HEK293 (cell line): ENCODE data around the gene ACTR1A.

Source experiments
- AEBP2 ChIP-seq: fragments of 450-650 bp; formaldehyde crosslinking; IDR thresholded peaks from 2 replicates; pipeline ENCODE4 v1.5.1; 2016; ENCODE audit warnings: missing biosample characterization, missing genetic modification characterization, borderline replicate concordance
- ATF2 ChIP-seq: fragments of 450-650 bp; formaldehyde crosslinking; IDR thresholded peaks from 2 replicates; pipeline ENCODE4 v1.5.1; 2016; ENCODE audit warnings: missing biosample characterization, missing genetic modification characterization, low read depth
- BCL11B ChIP-seq: fragments of 450-650 bp; formaldehyde crosslinking; IDR thresholded peaks from 2 replicates; pipeline ENCODE4 v1.5.1; 2016; ENCODE audit warnings: low read depth, missing biosample characterization, missing genetic modification characterization
- GFI1B ChIP-seq: fragments of 450-650 bp; formaldehyde crosslinking; IDR thresholded peaks from 2 replicates; pipeline ENCODE4 v1.5.1; 2016; ENCODE audit warnings: missing biosample characterization, missing genetic modification characterization
- GLI4 ChIP-seq: fragments of 450-650 bp; formaldehyde crosslinking; IDR thresholded peaks from 2 replicates; pipeline ENCODE4 v1.5.1; 2016; ENCODE audit warnings: missing biosample characterization, missing genetic modification characterization
- HOXA7 ChIP-seq: sonication (generic); formaldehyde crosslinking; IDR thresholded peaks from 2 replicates; pipeline ENCODE4 v1.8.1; 2022; ENCODE audit warnings: missing genetic modification reagents, borderline replicate concordance
- KLF16 ChIP-seq: fragments of 450-650 bp; formaldehyde crosslinking; IDR thresholded peaks from 2 replicates; pipeline ENCODE4 v1.5.1; 2017; ENCODE audit warnings: missing biosample characterization, missing genetic modification characterization
- KLF17 ChIP-seq: fragments of 450-650 bp; formaldehyde crosslinking; IDR thresholded peaks from 2 replicates; pipeline ENCODE4 v1.5.1; 2016; ENCODE audit warnings: missing biosample characterization, missing genetic modification characterization
- MYNN ChIP-seq: fragments of 450-650 bp; formaldehyde crosslinking; IDR thresholded peaks from 2 replicates; pipeline ENCODE4 v1.5.1; 2016; ENCODE audit warnings: missing biosample characterization, missing genetic modification characterization, borderline replicate concordance
- SALL2 ChIP-seq: fragments of 450-650 bp; formaldehyde crosslinking; IDR thresholded peaks from 2 replicates; pipeline ENCODE4 v1.5.0; 2017; ENCODE audit warnings: missing biosample characterization, mild to moderate bottlenecking, missing genetic modification characterization, borderline replicate concordance
- YY1 ChIP-seq: fragments of 450-650 bp; formaldehyde crosslinking; IDR thresholded peaks from 2 replicates; pipeline ENCODE4 v1.5.1; 2018; ENCODE audit warnings: missing biosample characterization, missing genetic modification characterization
- ZBTB17 ChIP-seq: fragments of 450-650 bp; formaldehyde crosslinking; IDR thresholded peaks from 2 replicates; pipeline ENCODE4 v1.5.1; 2016; ENCODE audit warnings: missing biosample characterization, missing genetic modification characterization
- ZBTB6 ChIP-seq: fragments of 450-650 bp; formaldehyde crosslinking; IDR thresholded peaks from 2 replicates; pipeline ENCODE4 v1.5.1; 2017; ENCODE audit warnings: missing biosample characterization, missing genetic modification characterization
- ZBTB8A ChIP-seq: fragments of 450-650 bp; formaldehyde crosslinking; IDR thresholded peaks from 2 replicates; pipeline ENCODE4 v1.5.1; 2016; ENCODE audit warnings: missing biosample characterization, missing genetic modification characterization
- ZFHX2 ChIP-seq: fragments of 450-650 bp; formaldehyde crosslinking; conservative IDR thresholded peaks from 2 replicates; pipeline ENCODE4 v1.5.1; 2016; ENCODE audit warnings: missing biosample characterization, missing genetic modification characterization
- ZFP41 ChIP-seq: fragments of 450-650 bp; formaldehyde crosslinking; IDR thresholded peaks from 2 replicates; pipeline ENCODE4 v1.5.1; 2016; ENCODE audit warnings: missing biosample characterization, missing genetic modification characterization, borderline replicate concordance
- ZNF155 ChIP-seq: fragments of 450-650 bp; formaldehyde crosslinking; IDR thresholded peaks from 2 replicates; pipeline ENCODE4 v1.5.1; 2016; ENCODE audit warnings: missing biosample characterization, missing genetic modification characterization
- ZNF175 ChIP-seq: fragments of 450-650 bp; formaldehyde crosslinking; IDR thresholded peaks from 2 replicates; pipeline ENCODE4 v1.5.1; 2016; ENCODE audit warnings: missing biosample characterization, missing genetic modification characterization
- ZNF184 ChIP-seq: fragments of 450-650 bp; IDR thresholded peaks from 2 replicates; pipeline ENCODE4 v1.5.1; 2018; ENCODE audit warnings: missing biosample characterization, mild to moderate bottlenecking, missing genetic modification characterization
- ZNF202 ChIP-seq: fragments of 450-650 bp; formaldehyde crosslinking; IDR thresholded peaks from 2 replicates; pipeline ENCODE4 v1.5.1; 2016; ENCODE audit warnings: missing biosample characterization, missing genetic modification characterization, borderline replicate concordance
- ZNF221 ChIP-seq: fragments of 450-650 bp; formaldehyde crosslinking; IDR thresholded peaks from 2 replicates; pipeline ENCODE4 v1.5.1; 2017; ENCODE audit warnings: missing biosample characterization, missing genetic modification characterization, borderline replicate concordance
- ZNF335 ChIP-seq: fragments of 450-650 bp; formaldehyde crosslinking; conservative IDR thresholded peaks from 2 replicates; pipeline ENCODE4 v1.5.1; 2016; ENCODE audit warnings: missing biosample characterization, missing genetic modification characterization
- ZNF391 ChIP-seq: fragments of 450-650 bp; formaldehyde crosslinking; IDR thresholded peaks from 2 replicates; pipeline ENCODE4 v1.5.1; 2016; ENCODE audit warnings: low read depth, missing biosample characterization, missing genetic modification characterization, borderline replicate concordance
- ZNF404 ChIP-seq: fragments of 450-650 bp; formaldehyde crosslinking; IDR thresholded peaks from 2 replicates; pipeline ENCODE4 v1.5.1; 2017; ENCODE audit warnings: missing biosample characterization, missing genetic modification characterization
- ZNF423 ChIP-seq: fragments of 450-650 bp; formaldehyde crosslinking; IDR thresholded peaks from 2 replicates; pipeline ENCODE4 v1.5.1; 2016; ENCODE audit warnings: missing biosample characterization, missing genetic modification characterization
- ZNF488 ChIP-seq: fragments of 450-650 bp; formaldehyde crosslinking; IDR thresholded peaks from 2 replicates; pipeline ENCODE4 v1.5.1; 2016; ENCODE audit warnings: missing biosample characterization, missing genetic modification characterization
- ZNF513 ChIP-seq: fragments of 450-650 bp; IDR thresholded peaks from 2 replicates; pipeline ENCODE4 v1.5.1; 2018; ENCODE audit warnings: missing biosample characterization, missing genetic modification characterization
- ZNF560 ChIP-seq: fragments of 450-650 bp; formaldehyde crosslinking; IDR thresholded peaks from 2 replicates; pipeline ENCODE4 v1.5.1; 2017; ENCODE audit warnings: missing biosample characterization, missing genetic modification characterization, borderline replicate concordance
- ZNF571 ChIP-seq: fragments of 450-650 bp; formaldehyde crosslinking; IDR thresholded peaks from 2 replicates; pipeline ENCODE4 v1.5.0; 2017; ENCODE audit warnings: missing biosample characterization, missing genetic modification characterization
- ZNF621 ChIP-seq: fragments of 450-650 bp; formaldehyde crosslinking; IDR thresholded peaks from 2 replicates; pipeline ENCODE4 v1.5.1; 2017; ENCODE audit warnings: missing biosample characterization, missing genetic modification characterization
- ZSCAN30 ChIP-seq: fragments of 450-650 bp; IDR thresholded peaks from 2 replicates; pipeline ENCODE4 v1.5.1; 2018; ENCODE audit warnings: missing biosample characterization, mild to moderate bottlenecking, missing genetic modification characterization, moderate library complexity

Gene ACTR1A

GRCh38 chr10:102504179-102504975 is 1.9 kb upstream of the ACTR1A start (continued):
- no peak for TF ChIP-seq GFI1B (tag by site-specific recombination)
- no peak for TF ChIP-seq AEBP2 (tag by site-specific recombination)
- no peak for TF ChIP-seq YY1 (tag by site-specific recombination)
- TF ChIP-seq ZNF560 (tag by site-specific recombination), result no peak
- TF ChIP-seq ZNF513 (tag by site-specific recombination), result no peak
- peak; percentile 48 for TF ChIP-seq ZBTB8A (tag by site-specific recombination)
- no peak for TF ChIP-seq ZNF621
- TF ChIP-seq ZFHX2 (tag by site-specific recombination), result peak; percentile 100
- no peak for TF ChIP-seq ZNF175 (tag by site-specific recombination)
- TF ChIP-seq KLF16 (tag by site-specific recombination), result peak; percentile 69; the same call in 1 of the 2 replicates
- peak; percentile 89 for TF ChIP-seq ZNF391 (tag by site-specific recombination)
- no peak for TF ChIP-seq ZNF155 (tag by site-specific recombination)
- TF ChIP-seq ZNF404, result no peak
- 0 out of 2 replicates have a peak, but pooled peaks have one; percentile 10 for TF ChIP-seq ZSCAN30
- TF ChIP-seq SALL2 (tag by site-specific recombination), result no peak
- TF ChIP-seq ZBTB6 (tag by site-specific recombination), result no peak
- TF ChIP-seq ZNF202 (tag by site-specific recombination), result no peak
- TF ChIP-seq ZNF571, result no peak
- no peak for TF ChIP-seq MYNN (tag by site-specific recombination)
- peak; percentile 47; the same call in 1 of the 2 replicates for TF ChIP-seq BCL11B (tag by site-specific recombination)
- TF ChIP-seq ZFP41 (tag by site-specific recombination), result no peak
- TF ChIP-seq ZNF488, result no peak
- TF ChIP-seq KLF17 (tag by site-specific recombination), result peak; percentile 78; the same call in 1 of the 2 replicates
- TF ChIP-seq ZNF335 (tag by site-specific recombination), result peak; percentile 93
- no peak for TF ChIP-seq ZNF184 (tag by site-specific recombination)
- TF ChIP-seq ZNF221, result no peak
- TF ChIP-seq ZNF423 (tag by site-specific recombination), result peak; percentile 41
- no peak for TF ChIP-seq HOXA7
- no peak for TF ChIP-seq ATF2
- peak; percentile 39; the same call in 1 of the 2 replicates for TF ChIP-seq ZBTB17
- peak; percentile 28; the same call in 1 of the 2 replicates for TF ChIP-seq GLI4 (tag by site-specific recombination)
